Osteoblast (primary cell): ENCODE data around the gene SLIT3. TPM values are rescaled to one million over a fixed set of nuclear protein-coding genes. Genes with fewer than 3 reads are reported as not detected.

Source experiments
- DNase-seq: peaks from one replicate; pipeline ENCODE4 v3.0.0; 2011; ENCODE audit warnings: low spot score, mixed read lengths; ENCODE audit not compliant: insufficient read length; ENCODE audit errors: missing footprints
- H2AFZ ChIP-seq: 2 replicates; pipeline ENCODE4 v1.6.0; 2011; ENCODE audit warnings: mild to moderate bottlenecking, low read length
- H3K27ac ChIP-seq: 2 replicates; pipeline ENCODE4 v1.5.1; 2011; ENCODE audit warnings: mild to moderate bottlenecking, low read depth, low read length, moderate library complexity
- H3K27me3 ChIP-seq: 2 replicates; pipeline ENCODE4 v1.6.0; 2012; ENCODE audit warnings: mild to moderate bottlenecking, control low read depth, inconsistent platforms, low read length, moderate library complexity; ENCODE audit not compliant: insufficient read depth
- H3K36me3 ChIP-seq: 2 replicates; pipeline ENCODE4 v1.5.1; 2011; ENCODE audit warnings: mild to moderate bottlenecking, low read length, control low read depth, moderate library complexity; ENCODE audit not compliant: insufficient read depth
- H3K4me1 ChIP-seq: 2 replicates; pipeline ENCODE4 v1.5.1; 2011; ENCODE audit warnings: mild to moderate bottlenecking, low read length, control low read depth, moderate library complexity; ENCODE audit not compliant: insufficient read depth
- H3K4me2 ChIP-seq: 2 replicates; pipeline ENCODE4 v1.6.0; 2011; ENCODE audit warnings: mild to moderate bottlenecking, low read length; ENCODE audit not compliant: insufficient read depth
- H3K4me3 ChIP-seq: fragments of 200-600 bp; sonication (generic); 3 replicates; pipeline ENCODE4 v1.5.1; 2012; ENCODE audit warnings: mild to moderate bottlenecking, low read length, inconsistent platforms; ENCODE audit not compliant: insufficient read depth
- H3K79me2 ChIP-seq: 2 replicates; pipeline ENCODE4 v1.6.0; 2012; ENCODE audit warnings: mild to moderate bottlenecking, low read length, control low read depth, inconsistent platforms; ENCODE audit not compliant: insufficient read depth
- H3K9me3 ChIP-seq: 2 replicates; pipeline ENCODE4 v1.5.1; 2011; ENCODE audit warnings: low read depth, low read length, control low read depth
- H4K20me1 ChIP-seq: 2 replicates; pipeline ENCODE4 v1.6.0; 2012; ENCODE audit warnings: mild to moderate bottlenecking, low read length, control low read depth; ENCODE audit not compliant: insufficient read depth
- CTCF ChIP-seq: IDR thresholded peaks from 2 replicates; pipeline ENCODE4 v1.5.1; 2011; ENCODE audit warnings: mild to moderate bottlenecking, low read depth, low read length, moderate library complexity; ENCODE audit errors: extremely low read depth
- total RNA-seq: library from RNA; depleted of rRNA; stranded (reverse); fragments of >200 nt; gene quantifications from 2 replicates; pipeline ENCODE4 v1.2.3, GENCODE V29; 2012

The SLIT3 gene
- total RNA-seq, 1 donor: 37.6 TPM

GRCh38 chr5:169050146-169050571 lies 250.8 kb downstream of the SLIT3 start:
- H3K9me3 ChIP-seq: no peaks in the 10 kb centered on the region
- no peak for TF ChIP-seq CTCF
- H4K20me1 ChIP-seq: no peaks in the 10 kb centered on the region
- H3K4me2 ChIP-seq: peak overlapping the region; percentile 21
- no peaks in the 10 kb centered on the region for H3K27me3 ChIP-seq
- no peak overlapping the region for H3K4me3 ChIP-seq
- peak overlapping the region; percentile 37 for H2AFZ ChIP-seq
- H3K27ac ChIP-seq: peak overlapping the region; percentile 50
- H3K4me1 ChIP-seq: peaks cover 39% of the 10 kb centered on the region
- no peak for DNase-seq
- H3K36me3 ChIP-seq: no peaks in the 10 kb centered on the region
- no peaks in the 10 kb centered on the region for H3K79me2 ChIP-seq

- no peak for TF ChIP-seq CTCF
- Histone ChIP-seq H3K4me3 (no peak overlapping the region), H3K79me2 (no peaks in the 10 kb centered on the region), H3K4me1 (peaks cover 39% of the 10 kb centered on the region), H2AFZ (peak overlapping the region; percentile 37), H3K27me3 (no peaks in the 10 kb centered on the region), H3K9me3 (no peaks in the 10 kb centered on the region), H3K36me3 (no peaks in the 10 kb centered on the region), H3K27ac (peak overlapping the region; percentile 50), H4K20me1 (no peaks in the 10 kb centered on the region), H3K4me2 (peak overlapping the region; percentile 21)
- DNase-seq: no peak
Observed at GRCh38 chr5:169049712-169050111, 251.2 kb downstream of the SLIT3 start.

GRCh38 chr5:169048181-169049125 lies 252.5 kb downstream of the SLIT3 start:
- peak overlapping the region; percentile 17 for H3K4me2 ChIP-seq
- H3K36me3 ChIP-seq: no peaks in the 10 kb centered on the region
- no peak for TF ChIP-seq CTCF
- no peaks in the 10 kb centered on the region for H3K27me3 ChIP-seq
- H2AFZ ChIP-seq: no peak overlapping the region
- H4K20me1 ChIP-seq: no peaks in the 10 kb centered on the region
- no peak for DNase-seq
- H3K4me1 ChIP-seq: peaks cover 39% of the 10 kb centered on the region
- peak overlapping the region; percentile 62 for H3K27ac ChIP-seq
- no peaks in the 10 kb centered on the region for H3K9me3 ChIP-seq
- no peaks in the 10 kb centered on the region for H3K79me2 ChIP-seq
- no peak overlapping the region for H3K4me3 ChIP-seq

- Histone ChIP-seq H3K79me2 (no peaks in the 10 kb centered on the region), H4K20me1 (no peaks in the 10 kb centered on the region), H2AFZ (no peak overlapping the region), H3K4me3 (no peak overlapping the region), H3K36me3 (no peaks in the 10 kb centered on the region), H3K4me2 (no peak overlapping the region), H3K9me3 (no peaks in the 10 kb centered on the region), H3K27ac (no peak overlapping the region), H3K27me3 (no peaks in the 10 kb centered on the region), H3K4me1 (peaks cover 19% of the 10 kb centered on the region)
- DNase-seq: no peak
- TF ChIP-seq CTCF: no peak
Observed at GRCh38 chr5:169044962-169045361, 256.0 kb downstream of the SLIT3 start.
